ENCODE measurements around the gene LRRC25.

LRRC25 gene

GRCh38 chr19:18418029-18418482 lies 20.6 kb upstream of the LRRC25 start:
- Histone ChIP-seq H3K18ac (ENCODE audit: low read length) (peak overlapping the region; percentile 29), H2BK5ac (ENCODE audit: low read length) (peak overlapping the region; percentile 80), H2BK120ac (ENCODE audit: low read depth, low read length) (peak overlapping the region; percentile 14), H3K79me2 (ENCODE audit: control insufficient read depth, insufficient read depth, low read length) (peaks cover 5% of the 10 kb centered on the region), H3K9ac (ENCODE audit: low read length) (peak overlapping the region; percentile 82), H3K79me1 (ENCODE audit: low read length) (peaks cover 4% of the 10 kb centered on the region), H3K4me3 (ENCODE audit: low read length) (no peak overlapping the region), H3K23ac (ENCODE audit: low read length) (no peak overlapping the region), H3K27me3 (ENCODE audit: insufficient read depth, low read length, poor library complexity) (no peaks in the 10 kb centered on the region), H3K4me2 (ENCODE audit: low read length) (peak overlapping the region; percentile 66), H3K4ac (ENCODE audit: low read depth, low read length) (peak overlapping the region; percentile 9), H4K5ac (ENCODE audit: low read length) (no peak overlapping the region), H4K8ac (ENCODE audit: low read depth, low read length) (no peak overlapping the region), H3K4me1 (ENCODE audit: control insufficient read depth, low read depth, low read length) (peaks cover 7% of the 10 kb centered on the region), H2AK5ac (ENCODE audit: low read length) (peak overlapping the region; percentile 74), H3K27ac (ENCODE audit: low read depth, low read length) (peak overlapping the region; percentile 31), H2BK15ac (replicated peaks; ENCODE audit: low read depth) (no peak overlapping the region), H3K56ac (ENCODE audit: low read length) (peak overlapping the region; percentile 95), H3K36me3 (ENCODE audit: control insufficient read depth, insufficient read depth, low read length) (no peaks in the 10 kb centered on the region)
- no CpG with 5 or more reads among the region's 30 CpGs for WGBS (ENCODE audit: extremely low coverage, insufficient coverage, low lambda C conversion rate)
- no peak for DNase-seq

GRCh38 chr19:18417250-18418028 lies 20.0 kb upstream of the LRRC25 start:
- Histone ChIP-seq H2AK5ac (ENCODE audit: low read length) (peak overlapping the region; percentile 74), H4K5ac (ENCODE audit: low read length) (no peak overlapping the region), H3K4me2 (ENCODE audit: low read length) (peak overlapping the region; percentile 88), H3K18ac (ENCODE audit: low read length) (peak overlapping the region; percentile 78), H3K4me1 (ENCODE audit: control insufficient read depth, low read depth, low read length) (peaks cover 7% of the 10 kb centered on the region), H3K79me1 (ENCODE audit: low read length) (peaks cover 4% of the 10 kb centered on the region), H2BK5ac (ENCODE audit: low read length) (peak overlapping the region; percentile 80), H3K27me3 (ENCODE audit: insufficient read depth, low read length, poor library complexity) (no peaks in the 10 kb centered on the region), H4K8ac (ENCODE audit: low read depth, low read length) (peak overlapping the region; percentile 58), H3K56ac (ENCODE audit: low read length) (peak overlapping the region; percentile 95), H3K27ac (ENCODE audit: low read depth, low read length) (peak overlapping the region; percentile 91), H3K36me3 (ENCODE audit: control insufficient read depth, insufficient read depth, low read length) (no peaks in the 10 kb centered on the region), H2BK120ac (ENCODE audit: low read depth, low read length) (peak overlapping the region; percentile 16), H3K79me2 (ENCODE audit: control insufficient read depth, insufficient read depth, low read length) (peaks cover 5% of the 10 kb centered on the region), H2BK15ac (replicated peaks; ENCODE audit: low read depth) (no peak overlapping the region), H3K9ac (ENCODE audit: low read length) (peak overlapping the region; percentile 82), H3K23ac (ENCODE audit: low read length) (no peak overlapping the region), H3K4ac (ENCODE audit: low read depth, low read length) (peak overlapping the region; percentile 90), H3K4me3 (ENCODE audit: low read length) (no peak overlapping the region)
- DNase-seq = peak; percentile 94
- no CpG with 5 or more reads among the region's 53 CpGs for WGBS (ENCODE audit: extremely low coverage, insufficient coverage, low lambda C conversion rate)

- DNase-seq = peak; percentile 96
- Histone ChIP-seq H3K18ac (ENCODE audit: low read length) (peak overlapping the region; percentile 78), H4K5ac (ENCODE audit: low read length) (no peak overlapping the region), H3K23ac (ENCODE audit: low read length) (no peak overlapping the region), H3K36me3 (ENCODE audit: control insufficient read depth, insufficient read depth, low read length) (no peaks in the 10 kb centered on the region), H3K56ac (ENCODE audit: low read length) (peak overlapping the region; percentile 85), H2AK5ac (ENCODE audit: low read length) (no peak overlapping the region), H3K4ac (ENCODE audit: low read depth, low read length) (peak overlapping the region; percentile 90), H3K27me3 (ENCODE audit: insufficient read depth, low read length, poor library complexity) (no peaks in the 10 kb centered on the region), H3K4me3 (ENCODE audit: low read length) (no peak overlapping the region), H3K27ac (ENCODE audit: low read depth, low read length) (peak overlapping the region; percentile 96), H4K8ac (ENCODE audit: low read depth, low read length) (peak overlapping the region; percentile 58), H2BK5ac (ENCODE audit: low read length) (peak overlapping the region; percentile 57), H3K9ac (ENCODE audit: low read length) (peak overlapping the region; percentile 60), H3K79me1 (ENCODE audit: low read length) (peaks cover 4% of the 10 kb centered on the region), H2BK15ac (replicated peaks; ENCODE audit: low read depth) (no peak overlapping the region), H3K79me2 (ENCODE audit: control insufficient read depth, insufficient read depth, low read length) (peaks cover 2% of the 10 kb centered on the region), H3K4me1 (ENCODE audit: control insufficient read depth, low read depth, low read length) (peaks cover 7% of the 10 kb centered on the region), H3K4me2 (ENCODE audit: low read length) (peak overlapping the region; percentile 88), H2BK120ac (ENCODE audit: low read depth, low read length) (peak overlapping the region; percentile 49)
- WGBS (ENCODE audit: extremely low coverage, insufficient coverage, low lambda C conversion rate) = no CpG with 5 or more reads among the region's 44 CpGs
These were observed 19.4 kb upstream of the LRRC25 start for GRCh38 chr19:18416778-18417249.

GRCh38 chr19:18415178-18415867 lies 17.9 kb upstream of the LRRC25 start:
- H3K27ac ChIP-seq (ENCODE audit: low read depth, low read length) = no peak overlapping the region
- H3K23ac ChIP-seq (ENCODE audit: low read length) = no peak overlapping the region
- no peak overlapping the region for H3K4me3 ChIP-seq (ENCODE audit: low read length)
- H4K5ac ChIP-seq (ENCODE audit: low read length) = no peak overlapping the region
- no peak overlapping the region for H2AK5ac ChIP-seq (ENCODE audit: low read length)
- H3K4ac ChIP-seq (ENCODE audit: low read depth, low read length) = no peak overlapping the region
- H3K79me2 ChIP-seq (ENCODE audit: control insufficient read depth, insufficient read depth, low read length) = no peaks in the 10 kb centered on the region
- no peaks in the 10 kb centered on the region for H3K27me3 ChIP-seq (ENCODE audit: insufficient read depth, low read length, poor library complexity)
- no CpG with 5 or more reads among the region's 25 CpGs for WGBS (ENCODE audit: extremely low coverage, insufficient coverage, low lambda C conversion rate)
- no peak overlapping the region for H2BK5ac ChIP-seq (ENCODE audit: low read length)
- H3K36me3 ChIP-seq (ENCODE audit: control insufficient read depth, insufficient read depth, low read length) = no peaks in the 10 kb centered on the region
- H3K56ac ChIP-seq (ENCODE audit: low read length) = peak overlapping the region; percentile 10
- H4K8ac ChIP-seq (ENCODE audit: low read depth, low read length) = no peak overlapping the region
- H2BK120ac ChIP-seq (ENCODE audit: low read depth, low read length) = no peak overlapping the region
- H3K4me2 ChIP-seq (ENCODE audit: low read length) = no peak overlapping the region
- H3K18ac ChIP-seq (ENCODE audit: low read length) = no peak overlapping the region
- H3K9ac ChIP-seq (ENCODE audit: low read length) = no peak overlapping the region
- peaks cover 7% of the 10 kb centered on the region for H3K4me1 ChIP-seq (ENCODE audit: control insufficient read depth, low read depth, low read length)
- H2BK15ac ChIP-seq (replicated peaks; ENCODE audit: low read depth) = no peak overlapping the region
- H3K79me1 ChIP-seq (ENCODE audit: low read length) = no peaks in the 10 kb centered on the region
- DNase-seq = no peak

- H3K27ac ChIP-seq (ENCODE audit: low read depth, low read length) = no peak overlapping the region
- no peak overlapping the region for H2BK15ac ChIP-seq (replicated peaks; ENCODE audit: low read depth)
These were observed 17.2 kb upstream of the LRRC25 start for GRCh38 chr19:18414504-18415177.

More at GRCh38 chr19:18414504-18415177, 17.2 kb upstream of the LRRC25 start:
- no peak overlapping the region for H4K8ac ChIP-seq (ENCODE audit: low read depth, low read length)
- H3K4me2 ChIP-seq (ENCODE audit: low read length) = no peak overlapping the region
- no peak overlapping the region for H2BK120ac ChIP-seq (ENCODE audit: low read depth, low read length)
- H3K27me3 ChIP-seq (ENCODE audit: insufficient read depth, low read length, poor library complexity) = no peaks in the 10 kb centered on the region
- H3K4me1 ChIP-seq (ENCODE audit: control insufficient read depth, low read depth, low read length) = peaks cover 7% of the 10 kb centered on the region
- H3K4me3 ChIP-seq (ENCODE audit: low read length) = no peak overlapping the region
- no peaks in the 10 kb centered on the region for H3K36me3 ChIP-seq (ENCODE audit: control insufficient read depth, insufficient read depth, low read length)
- no peak overlapping the region for H4K5ac ChIP-seq (ENCODE audit: low read length)
- no peak overlapping the region for H3K18ac ChIP-seq (ENCODE audit: low read length)
- H2AK5ac ChIP-seq (ENCODE audit: low read length) = no peak overlapping the region
- H3K23ac ChIP-seq (ENCODE audit: low read length) = no peak overlapping the region
- H3K4ac ChIP-seq (ENCODE audit: low read depth, low read length) = no peak overlapping the region
- H2BK5ac ChIP-seq (ENCODE audit: low read length) = no peak overlapping the region
- DNase-seq = no peak
- H3K9ac ChIP-seq (ENCODE audit: low read length) = no peak overlapping the region
- H3K79me2 ChIP-seq (ENCODE audit: control insufficient read depth, insufficient read depth, low read length) = no peaks in the 10 kb centered on the region
- H3K79me1 ChIP-seq (ENCODE audit: low read length) = no peaks in the 10 kb centered on the region
- no CpG with 5 or more reads among the region's 11 CpGs for WGBS (ENCODE audit: extremely low coverage, insufficient coverage, low lambda C conversion rate)
- peak overlapping the region; percentile 10 for H3K56ac ChIP-seq (ENCODE audit: low read length)
